ENCODE results near the gene VKORC1L1.

The VKORC1L1 gene

GRCh38 chr7:65967361-65968155, 94.7 kb downstream of the VKORC1L1 start:
- Histone ChIP-seq H3K27me3 (no peaks in the 10 kb centered on the region), H3K9me3 (no peaks in the 10 kb centered on the region), H3K4me2 (no peak overlapping the region), H3K4me3 (no peak overlapping the region), H4K20me1 (peaks cover 36% of the 10 kb centered on the region; the same call in 1 of the 2 replicates), H3K9ac (no peak overlapping the region), H3K4me1 (no peaks in the 10 kb centered on the region), H3K36me3 (peaks cover 100% of the 10 kb centered on the region), H3K27ac (no peak overlapping the region)
- no peak for TF ChIP-seq Cebpa-rat (IDR thresholded peaks at IDR 0.05)

DNA sequence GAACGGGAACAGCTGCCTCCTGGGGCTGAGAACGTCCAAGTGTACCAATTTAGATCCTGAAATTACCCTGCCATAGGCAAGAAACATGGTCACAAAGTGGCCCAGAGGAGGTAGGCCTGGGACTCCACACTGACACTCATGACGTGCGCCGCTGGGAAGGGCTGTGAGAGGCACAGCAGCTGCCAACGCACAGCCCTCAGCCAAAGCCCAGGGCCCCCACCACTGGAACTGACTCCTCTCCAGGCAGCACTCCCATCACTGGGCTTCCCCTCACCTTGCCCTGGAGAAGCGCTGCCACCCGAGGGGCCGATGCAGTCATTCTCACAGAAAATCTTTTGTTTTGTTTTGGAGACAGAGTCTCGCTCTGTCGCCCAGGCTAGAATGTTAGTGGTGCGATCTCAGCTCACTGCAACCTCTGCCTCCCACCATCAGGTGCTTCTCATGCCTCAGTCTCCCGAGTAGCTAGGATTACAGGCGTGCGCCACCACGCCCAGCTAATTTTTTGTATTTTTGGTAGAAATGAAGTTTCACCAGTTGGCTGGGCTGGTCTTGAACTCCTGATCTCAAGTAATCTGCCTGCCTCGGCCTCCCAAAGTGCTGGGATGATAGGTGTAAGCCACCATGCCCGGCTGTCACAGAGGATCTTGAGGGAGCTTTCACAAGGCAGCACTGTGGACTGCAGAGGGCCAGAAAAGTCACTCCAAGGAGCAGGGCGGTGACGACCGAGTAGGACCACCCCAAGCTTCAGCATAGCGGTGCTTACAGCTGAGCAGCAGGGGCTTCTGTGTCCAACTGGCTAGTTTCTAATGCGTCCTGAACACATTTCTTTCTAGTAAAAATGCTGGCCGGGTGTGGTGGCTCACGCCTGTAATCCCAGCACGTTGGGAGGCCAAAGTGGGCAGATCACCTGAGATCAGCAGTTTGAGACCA, 95.6 kb downstream of the VKORC1L1 start:
- H3K27me3 ChIP-seq: no peaks in the 10 kb centered on the region
- no peak overlapping the region for H3K9ac ChIP-seq
- H3K36me3 ChIP-seq: peaks cover 100% of the 10 kb centered on the region
- no peak overlapping the region for H3K27ac ChIP-seq
- TF ChIP-seq Cebpa-rat (IDR thresholded peaks at IDR 0.05): no peak
- H3K4me3 ChIP-seq: no peak overlapping the region
- H3K4me1 ChIP-seq: no peaks in the 10 kb centered on the region
- H3K9me3 ChIP-seq: no peaks in the 10 kb centered on the region
- peaks cover 33% of the 10 kb centered on the region; the same call in 1 of the 2 replicates for H4K20me1 ChIP-seq
- no peak overlapping the region for H3K4me2 ChIP-seq

DNA sequence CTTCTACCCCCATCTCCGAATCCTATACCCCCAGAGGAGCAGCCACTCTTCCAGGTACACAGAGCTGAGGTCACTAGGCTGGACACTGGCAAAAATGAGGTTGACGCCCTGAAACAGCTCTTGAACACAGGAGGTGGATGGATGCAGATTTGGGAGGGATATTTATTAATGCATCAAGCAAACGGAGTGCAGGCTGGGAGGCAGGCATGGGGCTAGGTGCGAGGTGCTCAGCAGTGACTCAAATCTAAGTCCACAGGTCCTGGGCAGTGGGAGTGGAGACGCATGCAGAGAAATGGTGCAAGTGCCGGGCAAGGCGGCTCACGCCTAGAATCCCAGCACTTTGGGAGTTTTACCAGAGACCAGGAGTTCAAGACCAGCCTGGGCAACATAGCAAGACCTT, 98.1 kb downstream of the VKORC1L1 start:
- H3K9me3 ChIP-seq: no peaks in the 10 kb centered on the region
- H3K36me3 ChIP-seq: peaks cover 100% of the 10 kb centered on the region
- no peak overlapping the region for H3K4me2 ChIP-seq
- H4K20me1 ChIP-seq: peaks cover 29% of the 10 kb centered on the region
- no peaks in the 10 kb centered on the region for H3K27me3 ChIP-seq
- TF ChIP-seq Cebpa-rat (IDR thresholded peaks at IDR 0.05): no peak
- H3K4me3 ChIP-seq: no peak overlapping the region
- no peaks in the 10 kb centered on the region for H3K4me1 ChIP-seq
- H3K27ac ChIP-seq: no peak overlapping the region
- H3K9ac ChIP-seq: no peak overlapping the region

GRCh38 chr7:65972976-65973375, 100.1 kb downstream of the VKORC1L1 start:
- H3K36me3 ChIP-seq: peaks cover 100% of the 10 kb centered on the region
- TF ChIP-seq Cebpa-rat (IDR thresholded peaks at IDR 0.05): no peak

GRCh38 chr7:65974191-65974801, 101.4 kb downstream of the VKORC1L1 start:
- Histone ChIP-seq H3K9me3 (no peaks in the 10 kb centered on the region), H3K4me2 (no peak overlapping the region), H3K27ac (no peak overlapping the region), H4K20me1 (peaks cover 36% of the 10 kb centered on the region), H3K4me1 (no peaks in the 10 kb centered on the region), H3K36me3 (peaks cover 100% of the 10 kb centered on the region), H3K9ac (no peak overlapping the region), H3K27me3 (no peaks in the 10 kb centered on the region), H3K4me3 (no peak overlapping the region)
- no peak for TF ChIP-seq Cebpa-rat (IDR thresholded peaks at IDR 0.05)

More at GRCh38 chr7:65972976-65973375, 100.1 kb downstream of the VKORC1L1 start:
- Histone ChIP-seq H3K4me2 (no peak overlapping the region), H3K9ac (no peak overlapping the region), H4K20me1 (peaks cover 30% of the 10 kb centered on the region), H3K4me1 (no peaks in the 10 kb centered on the region), H3K9me3 (no peaks in the 10 kb centered on the region), H3K4me3 (no peak overlapping the region), H3K27me3 (no peaks in the 10 kb centered on the region), H3K27ac (no peak overlapping the region)

- Histone ChIP-seq H4K20me1 (peaks cover 42% of the 10 kb centered on the region), H3K4me1 (no peaks in the 10 kb centered on the region), H3K27ac (no peak overlapping the region), H3K27me3 (no peaks in the 10 kb centered on the region), H3K9me3 (no peaks in the 10 kb centered on the region), H3K36me3 (peaks cover 100% of the 10 kb centered on the region), H3K4me3 (no peak overlapping the region), H3K9ac (no peak overlapping the region), H3K4me2 (no peak overlapping the region)
- no peak for TF ChIP-seq Cebpa-rat (IDR thresholded peaks at IDR 0.05)
Observed at GRCh38 chr7:65974876-65975275, 102.0 kb downstream of the VKORC1L1 start.

GRCh38 chr7:65975814-65976445, 103.1 kb downstream of the VKORC1L1 start:
- Histone ChIP-seq H3K27ac (no peak overlapping the region), H3K4me2 (no peak overlapping the region), H3K9me3 (no peaks in the 10 kb centered on the region), H3K36me3 (peaks cover 98% of the 10 kb centered on the region), H3K9ac (no peak overlapping the region), H4K20me1 (peaks cover 52% of the 10 kb centered on the region), H3K27me3 (no peaks in the 10 kb centered on the region), H3K4me1 (peaks cover 8% of the 10 kb centered on the region), H3K4me3 (no peak overlapping the region)
- TF ChIP-seq Cebpa-rat (IDR thresholded peaks at IDR 0.05): no peak

DNA sequence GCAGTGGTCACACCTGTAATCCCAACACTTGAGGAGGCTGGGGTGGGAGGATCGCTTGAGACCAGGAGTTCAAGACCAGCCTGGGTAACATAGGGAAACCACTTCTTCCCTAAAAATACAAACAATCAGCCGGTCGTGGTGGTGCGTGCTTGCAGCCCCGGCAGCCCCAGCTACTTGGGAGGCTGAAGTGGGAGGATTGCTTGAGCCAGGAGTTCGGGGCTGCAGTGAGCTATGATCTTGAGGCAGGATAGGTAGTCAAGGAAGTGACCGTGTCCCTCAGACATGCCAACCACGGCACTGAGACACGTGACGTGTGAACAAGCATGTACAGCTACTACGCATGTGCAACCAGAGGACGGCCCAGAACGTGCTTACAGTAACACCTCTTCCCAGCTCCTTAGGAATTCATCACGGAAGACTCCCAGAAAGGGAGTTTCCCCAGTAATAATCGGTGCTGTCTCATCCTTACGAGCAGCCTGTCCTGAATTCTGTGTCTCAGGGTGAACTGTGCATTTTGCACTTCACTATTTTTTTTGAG, 103.9 kb downstream of the VKORC1L1 start:
- H3K27ac ChIP-seq: no peak overlapping the region
- H4K20me1 ChIP-seq: peaks cover 60% of the 10 kb centered on the region
- no peak overlapping the region for H3K4me2 ChIP-seq
- no peaks in the 10 kb centered on the region for H3K27me3 ChIP-seq
- H3K9me3 ChIP-seq: no peaks in the 10 kb centered on the region
- no peak for TF ChIP-seq Cebpa-rat (IDR thresholded peaks at IDR 0.05)
- H3K4me3 ChIP-seq: no peak overlapping the region
- peaks cover 13% of the 10 kb centered on the region for H3K4me1 ChIP-seq
- no peak overlapping the region for H3K9ac ChIP-seq
- peaks cover 90% of the 10 kb centered on the region for H3K36me3 ChIP-seq

Data from BLaER1 (cell line).